CD4-positive, alpha-beta T cell treated with Interleukin-21 for 1 hour (primary cell): Measurements from ENCODE around the gene PTPRCAP.
"Not testable (repeated sequence)": the region's sequence is repeated elsewhere in the genome, so short reads cannot be mapped to it uniquely, and the experiment has no call there.

Experiments
- DNase-seq: peaks from one replicate; pipeline ENCODE4 v3.0.0-alpha.2; 2020

Gene PTPRCAP

GRCh38 chr11:67408437-67409200 lies 28.9 kb downstream of the PTPRCAP start:
- DNase-seq = no peak

- no peak for DNase-seq
These were observed 29.8 kb downstream of the PTPRCAP start for GRCh38 chr11:67407688-67408163.

GRCh38 chr11:67406969-67407687 lies 30.4 kb downstream of the PTPRCAP start:
- DNase-seq = no peak

GRCh38 chr11:67406420-67406968 lies 31.0 kb downstream of the PTPRCAP start:
- no peak for DNase-seq

- DNase-seq = no peak
These were observed 31.7 kb downstream of the PTPRCAP start for GRCh38 chr11:67405688-67406339.

GRCh38 chr11:67405196-67405567 lies 32.3 kb downstream of the PTPRCAP start:
- no peak for DNase-seq

- DNase-seq = peak; percentile 60
These were observed 32.8 kb downstream of the PTPRCAP start for GRCh38 chr11:67404515-67405195.

- not testable (repeated sequence) for DNase-seq
These were observed 34.4 kb downstream of the PTPRCAP start for GRCh38 chr11:67403085-67403484.

- not testable (repeated sequence) for DNase-seq
These were observed 35.2 kb downstream of the PTPRCAP start for GRCh38 chr11:67402192-67402839.

- peak; percentile 91 for DNase-seq
These were observed 35.8 kb downstream of the PTPRCAP start, which contains the start of gene PPP1CA for GRCh38 chr11:67401495-67402191. Gene PPP1CA, minus strand, starts transcription at chr11:67401858. Its CDS starts 76 bp downstream, at chr11:67401782.

- no peak for DNase-seq
These were observed 36.5 kb downstream of the PTPRCAP start for GRCh38 chr11:67400942-67401494.

- no peak for DNase-seq
These were observed 37.1 kb downstream of the PTPRCAP start for GRCh38 chr11:67400251-67400941.

- no peak for DNase-seq
These were observed 38.6 kb downstream of the PTPRCAP start for GRCh38 chr11:67398661-67399563.

- DNase-seq = no peak
These were observed 39.4 kb downstream of the PTPRCAP start for GRCh38 chr11:67397986-67398660.

GRCh38 chr11:67397536-67397935 lies 39.9 kb downstream of the PTPRCAP start:
- DNase-seq = no peak

GRCh38 chr11:67396587-67397389 lies 40.7 kb downstream of the PTPRCAP start:
- DNase-seq = peak; percentile 43

- no peak for DNase-seq
These were observed 41.3 kb downstream of the PTPRCAP start for GRCh38 chr11:67396259-67396581.
